ENCODE measurements around the gene WDR37. TPM values are rescaled to one million over a fixed set of nuclear protein-coding genes. Genes with fewer than 3 reads are reported as not detected.
A peak's percentile ranks its signal among the peaks of the same experiment; 100 is the strongest.

Gene WDR37
- total and polyA plus RNA-seq, 9 of the 15 experiments (the other 6 are each of a cell fraction or from before 2014, with no cell fraction given): 2.3 to 11.6 (median 6.7) TPM

DNA sequence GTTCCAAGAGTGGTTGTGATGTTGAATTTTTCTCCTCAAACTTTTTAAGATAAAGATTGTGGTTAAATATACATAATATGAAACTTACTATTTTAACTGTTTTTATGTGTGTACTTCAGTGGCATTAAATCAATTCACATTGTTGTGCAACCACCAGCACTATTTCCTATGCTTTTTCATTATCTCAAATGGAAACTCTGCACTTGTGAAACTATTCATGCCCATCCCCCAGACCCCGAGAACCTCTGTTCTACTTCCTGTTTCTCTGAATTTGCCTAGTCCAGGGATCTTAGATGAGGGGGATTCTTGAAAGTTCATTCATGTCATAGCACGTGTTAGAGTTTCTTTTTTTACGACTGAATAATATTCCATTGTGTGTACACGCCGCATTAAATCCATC, 67.0 kb downstream of the WDR37 start:
- intact Hi-C loops (cut with micrococcal nuclease): no loop called here
- POLR2A ChIA-PET: no interaction called here

GRCh38 chr10:1123972-1124371, 67.8 kb downstream of the WDR37 start:
- Histone ChIP-seq H3K27ac (ENCODE audit: extremely low read depth, low read depth, low read length) (no peak overlapping the region), H3K9me1 (ENCODE audit: control insufficient read depth, insufficient read depth, low read length) (no peaks in the 10 kb centered on the region), H3K9ac (ENCODE audit: insufficient read depth in 1 of 2, low read depth in 2 of 2, low read length in 2 of 2) (no peak overlapping the region), H2AFZ (ENCODE audit: low read depth, low read length) (no peak overlapping the region), H3K79me2 (ENCODE audit: control insufficient read depth, insufficient read depth, low read length) (no peaks in the 10 kb centered on the region), H3K27me3 (ENCODE audit: control insufficient read depth in 2 of 2, insufficient read depth in 2 of 2, low read length in 2 of 2) (no peaks in the 10 kb centered on the region), H3K36me3 (ENCODE audit: control insufficient read depth, insufficient read depth, low read length) (peaks cover 47% of the 10 kb centered on the region; the same call in 2 of the 3 replicates), H4K20me1 (replicated peaks; ENCODE audit: control insufficient read depth, insufficient read depth, low read length) (no peaks in the 10 kb centered on the region), H3K4me2 (ENCODE audit: insufficient read depth, low read length) (no peak overlapping the region), H3K9me3 (replicated peaks; ENCODE audit: control insufficient read depth, insufficient read depth, low read depth, low read length) (no peaks in the 10 kb centered on the region), H3K4me1 (replicated peaks in 1 of 2; ENCODE audit: control insufficient read depth in 2 of 2, insufficient read depth in 2 of 2, low read length in 2 of 2) (peaks cover 0 to 3% of the 10 kb centered on the region in 2 experiments; a peak in 2 of 5 replicates), H3K4me3 (no peak overlapping the region)
- ATAC-seq (no peak), DNase-seq (ENCODE audit: extremely low read depth in 1 of 4, low spot score in 3 of 4) (no peak), FAIRE-seq (no peak)
- 88% methylated on average over 12 of the region's 12 CpGs for WGBS (ENCODE audit: insufficient coverage, low coverage, missing lambda C conversion rate)
- ChIA-PET CTCF (ENCODE audit: low intra/inter-chr PET ratio) (no interaction called here), POLR2A (interaction anchor here (0.7 kb wide), 1 partner anchor 83 kb away, joined by 7 read pairs; no protein-coding TSS in a partner anchor)
- no peak for TF ChIP-seq MITF (IDR thresholded peaks at IDR 0.05)
- intact Hi-C loops (cut with micrococcal nuclease) (no loop called here), in situ Hi-C loops (cut with MboI) (no loop called here)
- no TSS peak for BruUV-seq (replicated peaks)

More for the DNA sequence above, 67.0 kb downstream of the WDR37 start:
- Histone ChIP-seq H3K4me3 (no peak overlapping the region), H2AFZ (ENCODE audit: low read depth, low read length) (no peak overlapping the region), H3K4me2 (ENCODE audit: insufficient read depth, low read length) (no peak overlapping the region), H3K4me1 (replicated peaks in 1 of 2; ENCODE audit: control insufficient read depth in 2 of 2, insufficient read depth in 2 of 2, low read length in 2 of 2) (peaks cover 0 to 3% of the 10 kb centered on the region in 2 experiments; a peak in 2 of 5 replicates), H3K27me3 (ENCODE audit: control insufficient read depth in 2 of 2, insufficient read depth in 2 of 2, low read length in 2 of 2) (no peaks in the 10 kb centered on the region), H3K9ac (ENCODE audit: insufficient read depth in 1 of 2, low read depth in 2 of 2, low read length in 2 of 2) (no peak overlapping the region), H4K20me1 (replicated peaks; ENCODE audit: control insufficient read depth, insufficient read depth, low read length) (no peaks in the 10 kb centered on the region), H3K27ac (ENCODE audit: extremely low read depth, low read depth, low read length) (no peak overlapping the region), H3K79me2 (ENCODE audit: control insufficient read depth, insufficient read depth, low read length) (no peaks in the 10 kb centered on the region), H3K36me3 (ENCODE audit: control insufficient read depth, insufficient read depth, low read length) (peaks cover 44% of the 10 kb centered on the region; the same call in 2 of the 3 replicates), H3K9me1 (ENCODE audit: control insufficient read depth, insufficient read depth, low read length) (no peaks in the 10 kb centered on the region), H3K9me3 (replicated peaks; ENCODE audit: control insufficient read depth, insufficient read depth, low read depth, low read length) (no peaks in the 10 kb centered on the region)
- no peak for ATAC-seq
- peak; percentile 37 for FAIRE-seq
- DNase-seq (ENCODE audit: extremely low read depth in 1 of 4, low spot score in 3 of 4): no peak
- no TSS peak for BruUV-seq (replicated peaks)
- CTCF ChIA-PET (ENCODE audit: low intra/inter-chr PET ratio): no interaction called here
- 84% methylated on average over 5 of the region's 5 CpGs for WGBS (ENCODE audit: insufficient coverage, low coverage, missing lambda C conversion rate)
- in situ Hi-C loops (cut with MboI): no loop called here
- TF ChIP-seq ZNF449 (CRISPR knock-in tag; IDR thresholded peaks at IDR 0.05): no peak
- peak; percentile 74 for TF ChIP-seq CEBPB (tag; IDR thresholded peaks at IDR 0.05)

All from K562 (cell line).